Measurements from ENCODE around the gene AKNA. TPM values are rescaled to one million over a fixed set of nuclear protein-coding genes. Genes with fewer than 3 reads are reported as not detected.

The AKNA gene
- total RNA-seq, 1 donor from 2014 or later = 2.6 TPM

GRCh38 chr9:114341152-114341830 is 46.5 kb downstream of the AKNA start:
- H3K27me3 ChIP-seq (ENCODE audit: control insufficient read depth, insufficient read depth, low read length) = no peaks in the 10 kb centered on the region
- H3K4me3 ChIP-seq (ENCODE audit: low read depth, low read length) = no peak overlapping the region
- TF ChIP-seq, protein P1, sequence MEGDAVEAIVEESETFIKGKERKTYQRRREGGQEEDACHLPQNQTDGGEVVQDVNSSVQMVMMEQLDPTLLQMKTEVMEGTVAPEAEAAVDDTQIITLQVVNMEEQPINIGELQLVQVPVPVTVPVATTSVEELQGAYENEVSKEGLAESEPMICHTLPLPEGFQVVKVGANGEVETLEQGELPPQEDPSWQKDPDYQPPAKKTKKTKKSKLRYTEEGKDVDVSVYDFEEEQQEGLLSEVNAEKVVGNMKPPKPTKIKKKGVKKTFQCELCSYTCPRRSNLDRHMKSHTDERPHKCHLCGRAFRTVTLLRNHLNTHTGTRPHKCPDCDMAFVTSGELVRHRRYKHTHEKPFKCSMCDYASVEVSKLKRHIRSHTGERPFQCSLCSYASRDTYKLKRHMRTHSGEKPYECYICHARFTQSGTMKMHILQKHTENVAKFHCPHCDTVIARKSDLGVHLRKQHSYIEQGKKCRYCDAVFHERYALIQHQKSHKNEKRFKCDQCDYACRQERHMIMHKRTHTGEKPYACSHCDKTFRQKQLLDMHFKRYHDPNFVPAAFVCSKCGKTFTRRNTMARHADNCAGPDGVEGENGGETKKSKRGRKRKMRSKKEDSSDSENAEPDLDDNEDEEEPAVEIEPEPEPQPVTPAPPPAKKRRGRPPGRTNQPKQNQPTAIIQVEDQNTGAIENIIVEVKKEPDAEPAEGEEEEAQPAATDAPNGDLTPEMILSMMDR (IDR thresholded peaks at IDR 0.05; ENCODE audit: insufficient read depth, low read length, severe bottlenecking) = no peak
- DNase-seq (ENCODE audit: low read depth) (no peak), FAIRE-seq (no peak)
- H3K36me3 ChIP-seq (ENCODE audit: control insufficient read depth, insufficient read depth, low read length) = peaks cover 3% of the 10 kb centered on the region

GRCh38 chr9:114339130-114339908 is 48.5 kb downstream of the AKNA start:
- Histone ChIP-seq H3K36me3 (ENCODE audit: control insufficient read depth, insufficient read depth, low read length) (peaks cover 3% of the 10 kb centered on the region), H3K4me3 (ENCODE audit: low read depth, low read length) (no peak overlapping the region), H3K27me3 (ENCODE audit: control insufficient read depth, insufficient read depth, low read length) (no peaks in the 10 kb centered on the region)
- TF ChIP-seq, protein P1 (IDR thresholded peaks at IDR 0.05; ENCODE audit: insufficient read depth, low read length, severe bottlenecking) = peak; percentile 76
- no peak for DNase-seq (ENCODE audit: low read depth)
- peak; percentile 66 for FAIRE-seq

- H3K27me3 ChIP-seq (ENCODE audit: control insufficient read depth, insufficient read depth, low read length) = no peaks in the 10 kb centered on the region
- no peak overlapping the region for H3K4me3 ChIP-seq (ENCODE audit: low read depth, low read length)
- FAIRE-seq (peak; percentile 18), DNase-seq (ENCODE audit: low read depth) (no peak)
- peaks cover 2% of the 10 kb centered on the region for H3K36me3 ChIP-seq (ENCODE audit: control insufficient read depth, insufficient read depth, low read length)
- TF ChIP-seq, protein P1 (IDR thresholded peaks at IDR 0.05; ENCODE audit: insufficient read depth, low read length, severe bottlenecking) = no peak
Measured at GRCh38 chr9:114338187-114338586, 49.6 kb downstream of the AKNA start.

DNA sequence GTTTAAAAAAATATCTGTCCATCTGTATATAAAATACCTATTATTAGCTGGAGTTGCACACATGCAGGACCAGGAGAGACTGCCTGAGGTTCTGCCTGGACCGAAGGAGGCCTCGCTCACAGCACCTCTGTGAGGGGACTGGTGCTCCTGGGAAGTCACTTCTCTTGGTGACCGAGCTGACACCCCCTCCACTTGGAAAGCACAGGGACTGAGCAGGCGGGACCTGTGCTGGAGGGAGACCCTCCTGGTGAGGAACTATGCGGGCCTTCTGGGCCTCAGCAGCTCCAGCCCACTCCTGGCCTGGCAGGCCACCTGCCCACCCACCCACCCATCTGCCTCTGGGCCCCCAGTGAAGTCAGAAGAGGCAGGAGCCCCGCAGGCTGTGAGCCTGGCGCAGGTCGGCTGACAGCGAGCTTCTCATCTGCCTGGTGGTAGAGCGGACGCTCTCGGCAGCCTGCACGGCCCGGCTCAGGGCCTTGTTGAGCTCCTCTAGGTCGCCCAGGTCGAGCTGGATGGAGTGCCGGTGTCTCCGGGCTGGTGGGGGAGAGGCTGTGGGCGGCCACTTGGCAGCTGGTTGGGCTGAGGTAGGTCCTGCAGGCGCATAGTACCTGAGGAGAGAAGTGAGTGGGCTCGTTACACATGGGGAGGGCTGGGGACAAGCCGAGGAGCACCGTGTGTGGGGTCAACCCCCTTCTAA is 50.9 kb downstream of the AKNA start:
- TF ChIP-seq, protein P1 (IDR thresholded peaks at IDR 0.05; ENCODE audit: insufficient read depth, low read length, severe bottlenecking) = no peak
- H3K4me3 ChIP-seq (ENCODE audit: low read depth, low read length) = no peak overlapping the region
- peaks cover 2% of the 10 kb centered on the region for H3K36me3 ChIP-seq (ENCODE audit: control insufficient read depth, insufficient read depth, low read length)
- no peaks in the 10 kb centered on the region for H3K27me3 ChIP-seq (ENCODE audit: control insufficient read depth, insufficient read depth, low read length)
- FAIRE-seq = no peak
- no peak for DNase-seq (ENCODE audit: low read depth)

- Histone ChIP-seq H3K4me3 (ENCODE audit: low read depth, low read length) (no peak overlapping the region), H3K27me3 (ENCODE audit: control insufficient read depth, insufficient read depth, low read length) (no peaks in the 10 kb centered on the region), H3K36me3 (ENCODE audit: control insufficient read depth, insufficient read depth, low read length) (peaks cover 1% of the 10 kb centered on the region)
- TF ChIP-seq, protein P1 (IDR thresholded peaks at IDR 0.05; ENCODE audit: insufficient read depth, low read length, severe bottlenecking) = no peak
- FAIRE-seq (no peak), DNase-seq (ENCODE audit: low read depth) (no peak)
Measured at GRCh38 chr9:114336157-114336556, 51.6 kb downstream of the AKNA start.
